ENCODE measurements around the gene C1orf21.

Gene C1orf21

GRCh38 chr1:184387069-184387475 lies 243 bp downstream of the C1orf21 start:
- no peak for DNase-seq (ENCODE audit: low read depth in 2 of 2)

- DNase-seq (ENCODE audit: low read depth in 2 of 2), result peak; percentile 8 to 27
These were observed 868 bp downstream of the C1orf21 start for GRCh38 chr1:184387476-184388318.

GRCh38 chr1:184388319-184388889 lies 1.6 kb downstream of the C1orf21 start:
- DNase-seq (ENCODE audit: low read depth in 2 of 2), result no peak

DNA sequence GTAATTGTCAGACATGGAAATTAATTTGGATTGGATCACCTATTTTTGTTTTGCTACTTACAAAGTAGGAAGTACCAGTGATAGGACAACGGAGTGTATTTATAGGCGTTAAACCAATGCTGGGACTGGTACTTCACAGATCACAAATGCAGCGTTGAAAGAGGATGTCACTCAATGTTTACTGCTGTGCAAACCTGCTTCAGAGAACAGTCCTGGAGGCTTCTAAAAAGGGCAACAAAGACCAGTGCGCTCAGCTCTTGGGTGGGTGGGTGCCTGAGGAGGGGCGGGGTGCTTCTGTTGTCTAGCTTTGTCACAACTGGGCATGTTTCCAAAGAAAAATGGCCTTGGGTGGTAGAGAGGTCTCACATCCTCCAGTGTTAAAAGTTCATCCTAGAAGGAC lies 2.1 kb downstream of the C1orf21 start:
- no peak for DNase-seq (ENCODE audit: low read depth in 2 of 2)

DNA sequence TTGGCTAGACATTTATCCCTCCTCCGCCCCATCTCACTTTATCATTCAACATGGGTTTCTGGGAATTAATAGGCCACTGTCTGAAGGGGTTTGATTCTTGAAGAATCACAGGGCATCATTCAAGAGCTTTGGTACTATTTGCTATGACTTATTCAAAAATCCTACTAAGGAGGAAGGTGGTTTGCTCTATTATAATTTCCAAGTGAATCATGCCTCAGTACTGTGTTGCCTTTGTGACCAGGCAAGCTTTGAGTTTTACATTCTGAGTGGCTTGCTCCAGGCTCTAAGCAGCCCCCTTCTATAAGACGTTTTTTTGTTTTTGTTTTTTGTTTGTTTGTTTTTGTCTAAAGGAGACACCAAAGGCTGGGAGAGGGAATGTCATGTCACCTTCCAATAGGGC lies 2.6 kb downstream of the C1orf21 start:
- no peak for DNase-seq (ENCODE audit: low read depth in 2 of 2)

DNA sequence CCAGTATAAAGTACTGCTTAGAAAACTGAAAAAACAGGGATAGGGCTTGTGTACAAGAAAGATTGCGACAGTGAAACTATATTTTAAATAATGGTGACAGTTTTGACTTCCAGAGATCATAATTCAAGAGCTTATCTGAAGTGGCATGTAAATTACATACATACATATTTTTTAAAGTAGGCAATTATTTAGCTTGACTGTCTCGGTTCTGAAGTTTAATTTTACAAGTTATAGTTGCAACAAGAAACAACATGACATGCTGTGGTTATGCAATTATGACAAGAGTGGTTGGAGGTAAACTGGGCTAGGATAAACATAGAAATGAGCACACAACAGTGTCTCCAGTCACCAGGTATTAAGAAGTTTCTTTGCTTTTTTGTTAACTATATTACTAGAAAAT lies 4.1 kb downstream of the C1orf21 start:
- DNase-seq (ENCODE audit: low read depth in 2 of 2), result no peak

- DNase-seq (ENCODE audit: low read depth in 2 of 2), result no peak
These were observed 5.2 kb downstream of the C1orf21 start for GRCh38 chr1:184392067-184392466.

DNA sequence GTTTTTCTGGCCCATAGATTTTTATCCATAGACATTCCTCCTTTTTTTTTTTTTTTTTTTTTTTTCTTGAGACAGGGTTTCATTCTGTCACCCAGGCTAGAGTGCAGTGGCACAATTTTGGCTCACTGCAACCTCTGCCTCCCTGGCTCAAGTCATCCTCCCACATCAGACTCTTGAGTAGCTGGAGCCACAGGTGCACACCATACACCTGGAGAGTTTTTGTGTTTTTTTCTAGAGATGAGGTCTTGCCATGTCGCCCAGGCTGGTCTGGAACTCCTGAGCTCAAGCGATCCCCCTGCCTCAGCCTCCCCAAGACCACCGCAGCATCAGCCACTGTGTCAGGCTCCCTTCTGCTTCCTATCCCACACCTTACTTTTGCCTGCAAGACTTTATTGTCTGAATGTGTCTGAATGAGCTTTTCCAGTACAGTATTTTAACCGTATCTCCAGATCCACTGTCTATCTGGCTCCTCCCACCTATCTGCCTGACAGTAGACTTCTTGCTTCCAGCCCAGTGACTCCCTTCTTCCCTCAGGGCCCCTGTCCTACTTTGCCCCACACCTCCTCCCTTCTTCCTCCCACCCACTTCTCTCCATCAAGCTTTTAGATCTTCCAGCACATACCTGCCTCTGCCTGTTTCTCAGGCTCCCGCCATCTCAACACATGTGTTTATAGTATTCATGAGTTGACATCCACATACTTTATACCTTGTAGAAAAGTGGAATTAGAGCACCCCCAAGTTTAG lies 6.1 kb downstream of the C1orf21 start:
- DNase-seq (ENCODE audit: low read depth in 2 of 2), result no peak

- DNase-seq (ENCODE audit: low read depth in 2 of 2), result no peak
These were observed 7.1 kb downstream of the C1orf21 start for GRCh38 chr1:184393962-184394361.

GRCh38 chr1:184395370-184395769 lies 8.5 kb downstream of the C1orf21 start:
- DNase-seq (ENCODE audit: low read depth in 2 of 2), result no peak

- DNase-seq (ENCODE audit: low read depth in 2 of 2), result no peak
These were observed 9.2 kb downstream of the C1orf21 start for GRCh38 chr1:184395937-184396480.

- DNase-seq (ENCODE audit: low read depth in 2 of 2), result no peak
These were observed 12.5 kb downstream of the C1orf21 start for GRCh38 chr1:184399192-184399847.

DNA sequence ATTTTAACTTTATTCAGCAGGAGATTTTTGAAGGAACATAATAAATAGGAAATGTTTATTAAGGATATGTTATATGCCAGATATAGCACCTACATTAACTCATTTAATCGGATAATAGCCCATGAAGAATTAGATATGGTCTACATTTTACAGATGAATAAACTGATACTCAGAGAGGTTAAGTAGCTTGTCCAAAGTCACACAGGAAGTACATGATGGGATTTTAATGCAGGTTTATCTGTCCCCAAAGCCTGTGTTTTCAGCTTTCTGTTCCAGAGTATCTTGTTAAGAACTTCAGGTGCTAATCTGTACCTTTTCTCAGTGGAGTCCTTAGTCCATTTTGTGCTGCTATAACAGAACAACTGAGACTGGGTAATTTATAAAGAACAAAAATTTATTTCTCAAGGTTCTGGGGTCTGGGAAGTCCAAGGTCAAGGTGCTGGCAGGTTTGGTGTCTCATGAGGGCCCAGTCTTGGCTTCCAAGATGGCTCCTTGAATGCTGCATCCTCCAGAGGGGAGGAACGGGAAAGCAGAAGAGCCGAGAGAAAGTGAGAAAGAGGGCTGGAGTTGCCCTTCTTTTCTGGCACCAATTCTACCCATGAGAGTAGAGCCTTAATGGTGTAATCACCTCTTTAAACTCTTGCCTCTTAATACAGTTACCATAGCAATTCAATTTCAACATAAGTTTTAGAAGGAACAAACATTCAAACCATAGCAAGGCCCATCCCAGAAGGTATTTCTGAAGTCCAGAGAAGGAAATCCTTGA lies 17.3 kb downstream of the C1orf21 start:
- no peak for DNase-seq (ENCODE audit: low read depth in 2 of 2)

DNA sequence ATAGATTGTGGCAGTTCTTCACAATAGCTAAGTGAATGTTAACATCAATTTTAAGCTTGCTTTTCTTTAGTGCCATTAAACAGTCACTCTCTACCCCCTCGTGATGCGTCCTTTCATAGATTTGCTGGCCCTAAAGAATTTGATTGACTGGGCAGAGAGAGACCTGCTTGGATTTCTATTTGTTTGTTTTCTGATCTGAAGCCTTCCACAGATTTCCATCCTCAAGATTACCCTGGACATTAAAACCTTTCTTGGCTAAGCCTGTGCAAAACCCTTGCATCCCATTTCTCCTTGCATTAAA lies 17.8 kb downstream of the C1orf21 start:
- DNase-seq (ENCODE audit: low read depth in 2 of 2), result no peak

GRCh38 chr1:184405094-184405800 lies 18.4 kb downstream of the C1orf21 start:
- DNase-seq (ENCODE audit: low read depth in 2 of 2), result no peak

- DNase-seq (ENCODE audit: low read depth in 2 of 2), result no peak
These were observed 18.9 kb downstream of the C1orf21 start for GRCh38 chr1:184405801-184406142.

- DNase-seq (ENCODE audit: low read depth in 2 of 2), result no peak
These were observed 19.6 kb downstream of the C1orf21 start for GRCh38 chr1:184406479-184406878.

DNA sequence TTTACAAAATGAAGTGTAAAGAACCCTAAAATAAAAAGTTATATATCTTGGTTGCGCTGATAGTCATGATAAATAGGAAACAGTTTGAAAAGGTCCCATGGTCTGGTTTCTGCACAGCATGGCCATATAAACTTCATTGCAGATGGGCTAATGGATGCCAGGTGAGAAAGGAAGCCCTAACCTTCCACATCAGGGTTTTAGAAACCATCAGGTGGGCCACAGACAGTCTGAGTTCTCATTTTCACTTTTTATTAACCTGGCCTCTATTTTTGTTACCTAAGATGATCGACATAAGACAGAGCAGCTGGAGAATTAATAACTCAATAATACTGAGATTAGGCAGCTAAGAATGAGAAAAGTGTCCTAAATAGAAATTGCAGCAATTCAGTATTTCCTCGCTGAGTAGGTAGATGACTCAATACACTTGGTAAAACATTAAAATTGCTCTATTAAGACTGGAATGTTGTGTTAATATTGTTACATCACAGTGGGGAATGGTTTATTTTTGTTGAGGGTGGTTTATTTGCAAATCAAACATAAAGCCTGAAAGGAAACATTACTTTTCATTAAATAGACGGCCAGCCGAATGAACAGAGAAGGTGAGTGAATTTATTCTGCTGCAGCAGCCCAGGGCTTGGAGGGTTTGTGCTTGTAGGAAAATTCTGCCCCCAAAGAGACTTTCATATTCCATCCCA lies 21.1 kb downstream of the C1orf21 start:
- no peak for DNase-seq (ENCODE audit: low read depth in 2 of 2)

DNA sequence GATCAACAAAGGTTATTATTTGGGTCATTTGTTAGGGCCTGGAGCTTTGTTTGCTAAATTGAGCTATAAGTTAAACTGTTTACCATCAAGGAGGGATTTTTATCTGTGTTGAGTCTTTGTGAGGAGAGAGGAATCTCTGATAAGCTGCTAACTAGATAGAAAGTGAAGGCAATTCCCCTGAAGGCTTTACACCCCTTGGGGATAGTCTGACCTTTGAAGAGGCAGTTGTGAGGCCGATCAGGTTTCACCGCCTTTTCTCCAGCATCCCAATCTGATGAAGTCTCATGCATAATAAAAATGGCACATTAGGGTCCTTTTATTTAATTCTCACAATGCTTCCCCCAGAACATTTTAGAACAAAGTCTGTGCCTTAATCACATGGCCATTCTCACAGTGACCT lies 21.8 kb downstream of the C1orf21 start:
- DNase-seq (ENCODE audit: low read depth in 2 of 2), result no peak

DNA sequence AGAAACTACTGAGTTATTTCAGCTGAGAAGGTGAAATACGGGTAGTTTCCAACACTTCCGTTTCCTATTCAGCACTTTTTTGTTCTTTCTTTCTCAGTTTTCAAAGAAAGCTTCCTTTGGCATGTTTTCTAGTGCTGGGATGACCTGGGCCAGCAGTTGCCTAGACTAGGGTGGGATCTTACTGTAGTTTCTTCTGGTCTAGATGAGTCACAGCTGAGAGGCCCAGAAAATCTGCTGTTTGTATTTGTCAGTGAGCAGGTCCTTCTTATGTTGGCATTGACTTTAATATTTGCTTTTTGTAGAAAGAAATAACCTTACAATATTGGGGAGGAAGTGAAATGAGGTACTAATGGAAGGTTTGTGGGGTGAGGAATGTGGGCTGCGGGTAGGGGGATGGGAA lies 22.2 kb downstream of the C1orf21 start:
- DNase-seq (ENCODE audit: low read depth in 2 of 2), result no peak

Measured in stimulated activated CD8-positive, alpha-beta memory T cell treated with anti-CD3 and anti-CD28 coated beads, Interleukin-15, amount 100 ng/mL, for 48 hours (primary cell).